A549 (cell line): ENCODE results near the gene PCYT1B.

Source experiments
- JUN ChIP-seq, 2 experiments: fragments of >200 bp; sonication (Bioruptor Twin); formaldehyde crosslinking; IDR thresholded peaks; 2 replicates in 1 of 2; 3 replicates in 1 of 2; pipeline ENCODE4 v1.6.1; 2016 to 2017
- POLR2A ChIP-seq: IDR thresholded peaks from 2 replicates; pipeline ENCODE4 v1.6.1; 2012; ENCODE audit warnings: mild to moderate bottlenecking, low read length
- TF ChIP-seq, protein P1 (sequence below): fragments of >200 bp; sonication (Bioruptor Twin); formaldehyde crosslinking; IDR thresholded peaks from 3 replicates; pipeline ENCODE4 v1.5.1; 2016

DNA sequence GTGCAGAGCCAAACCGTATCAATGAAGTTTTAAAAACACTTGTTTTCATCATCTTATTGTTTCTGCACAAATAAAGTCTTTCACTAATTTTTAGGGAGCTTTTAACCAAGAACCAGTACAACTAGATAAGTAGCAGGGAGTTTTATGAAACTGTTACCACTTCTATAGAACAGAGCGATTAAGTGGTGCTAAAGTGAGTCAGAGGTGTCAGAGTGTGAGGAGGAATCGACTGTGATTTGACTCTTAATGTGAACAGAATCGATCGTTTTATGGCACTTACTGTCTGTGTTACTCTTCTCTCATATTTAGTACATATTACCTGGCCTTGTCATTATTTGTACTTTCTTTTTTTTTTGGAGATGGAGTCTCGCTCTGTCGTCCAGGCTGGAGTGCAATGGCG is 138.8 kb downstream of the PCYT1B start:
- TF ChIP-seq POLR2A (no peak), JUN (IDR thresholded peaks at IDR 0.05) (no peak)
- TF ChIP-seq, protein P1, sequence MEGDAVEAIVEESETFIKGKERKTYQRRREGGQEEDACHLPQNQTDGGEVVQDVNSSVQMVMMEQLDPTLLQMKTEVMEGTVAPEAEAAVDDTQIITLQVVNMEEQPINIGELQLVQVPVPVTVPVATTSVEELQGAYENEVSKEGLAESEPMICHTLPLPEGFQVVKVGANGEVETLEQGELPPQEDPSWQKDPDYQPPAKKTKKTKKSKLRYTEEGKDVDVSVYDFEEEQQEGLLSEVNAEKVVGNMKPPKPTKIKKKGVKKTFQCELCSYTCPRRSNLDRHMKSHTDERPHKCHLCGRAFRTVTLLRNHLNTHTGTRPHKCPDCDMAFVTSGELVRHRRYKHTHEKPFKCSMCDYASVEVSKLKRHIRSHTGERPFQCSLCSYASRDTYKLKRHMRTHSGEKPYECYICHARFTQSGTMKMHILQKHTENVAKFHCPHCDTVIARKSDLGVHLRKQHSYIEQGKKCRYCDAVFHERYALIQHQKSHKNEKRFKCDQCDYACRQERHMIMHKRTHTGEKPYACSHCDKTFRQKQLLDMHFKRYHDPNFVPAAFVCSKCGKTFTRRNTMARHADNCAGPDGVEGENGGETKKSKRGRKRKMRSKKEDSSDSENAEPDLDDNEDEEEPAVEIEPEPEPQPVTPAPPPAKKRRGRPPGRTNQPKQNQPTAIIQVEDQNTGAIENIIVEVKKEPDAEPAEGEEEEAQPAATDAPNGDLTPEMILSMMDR = no peak
